Endothelial cell of umbilical vein (primary cell): ENCODE data around the gene NUP50. TPM values are rescaled to one million over a fixed set of nuclear protein-coding genes. Genes with fewer than 3 reads are reported as not detected.

ENCODE experiments used
- BruUV-seq: library from RNA; stranded (reverse); fragments of 400-500 nt; replicated peaks from 2 replicates; lab custom pipeline; 2021; lab: Mats Ljungman, UMichigan
- CTCF ChIA-PET: fragments of 300-600, 350-600 bp; sonication (Branson Sonifier 250); formaldehyde crosslinking; loops from one replicate; lab custom pipeline; 2021; ENCODE audit warnings: antibody characterized with exemption, inconsistent platforms; lab: Charles Lee
- POLR2A ChIA-PET: fragments of 300-600, 350-600 bp; sonication (Branson Sonifier 250); formaldehyde crosslinking; loops from one replicate; lab custom pipeline; 2021; ENCODE audit warnings: antibody characterized with exemption, inconsistent platforms; lab: Charles Lee
- DNase-seq: peaks from one replicate; pipeline ENCODE4 v3.0.0-alpha.2; 2011; ENCODE audit warnings: low read depth, low spot score
- FAIRE-seq: peaks from 2 replicates; lab custom pipeline; 2011; peaks lifted over from hg19 to GRCh38; lab: Jason Lieb, UNC
- H2AFZ ChIP-seq: 2 replicates; pipeline ENCODE4 v1.6.0; 2012; ENCODE audit warnings: low read depth, low read length, control low read depth, inconsistent platforms
- H3K27ac ChIP-seq: 2 replicates; pipeline ENCODE4 v1.5.1; 2011; ENCODE audit warnings: low read depth, mild to moderate bottlenecking, control low read depth, low read length, moderate library complexity; ENCODE audit not compliant: insufficient read depth
- H3K27me3 ChIP-seq, 2 experiments: 2 replicates each; pipeline versions ENCODE4 v1.6.0 to v1.6.1; 2011; ENCODE audit warnings: low read length in 2 of 2, mixed read lengths in 1 of 2; ENCODE audit not compliant: control insufficient read depth in 2 of 2, insufficient read depth in 2 of 2
- H3K36me3 ChIP-seq, 2 experiments: 2 replicates in 1 of 2; 3 replicates in 1 of 2; pipeline ENCODE4 v1.5.1; 2011; ENCODE audit warnings: low read length in 2 of 2, mild to moderate bottlenecking in 1 of 2, moderate library complexity in 1 of 2; ENCODE audit not compliant: control insufficient read depth in 2 of 2, insufficient read depth in 2 of 2; ENCODE audit errors: extremely low read depth in 1 of 2
- H3K4me1 ChIP-seq: 3 replicates; pipeline ENCODE4 v1.5.1; 2011; ENCODE audit warnings: mild to moderate bottlenecking, low read length; ENCODE audit not compliant: control insufficient read depth, insufficient read depth; ENCODE audit errors: extremely low read depth
- H3K4me2 ChIP-seq: 2 replicates; pipeline ENCODE4 v1.6.1; 2011; ENCODE audit warnings: low read length, control low read depth, mixed read lengths; ENCODE audit not compliant: insufficient read depth
- H3K4me3 ChIP-seq, 3 experiments: fragments of 200-600 bp in 1 of 3; sonication (generic), shearing (Covaris generic) in 1 of 3; replicated peaks in 1 of 3; 2 replicates each; pipeline ENCODE4 v1.5.1; 2011 to 2016; ENCODE audit warnings: control low read depth in 3 of 3, low read length in 3 of 3, mild to moderate bottlenecking in 2 of 3, inconsistent platforms in 1 of 3, low read depth in 1 of 3, moderate library complexity in 1 of 3; ENCODE audit not compliant: insufficient read depth in 1 of 3
- H3K79me2 ChIP-seq: 2 replicates; pipeline ENCODE4 v1.6.0; 2012; ENCODE audit warnings: low read length, inconsistent platforms; ENCODE audit not compliant: control insufficient read depth, insufficient read depth
- H3K9ac ChIP-seq: replicated peaks from 2 replicates; pipeline ENCODE3; 2011; ENCODE audit warnings: low read length, control low read depth; ENCODE audit not compliant: insufficient read depth; ENCODE audit errors: extremely low read depth
- H3K9me1 ChIP-seq: replicated peaks from 3 replicates; pipeline ENCODE4 v1.6.0; 2011; ENCODE audit warnings: mild to moderate bottlenecking, low read length; ENCODE audit not compliant: control insufficient read depth, insufficient read depth; ENCODE audit errors: extremely low read depth
- H3K9me3 ChIP-seq: replicated peaks from 2 replicates; pipeline ENCODE4 v1.5.1; 2012; ENCODE audit warnings: low read length, inconsistent platforms; ENCODE audit not compliant: control insufficient read depth, insufficient read depth
- H4K20me1 ChIP-seq: replicated peaks from 2 replicates; pipeline ENCODE3; 2011; ENCODE audit warnings: mild to moderate bottlenecking, low read length; ENCODE audit not compliant: control insufficient read depth, insufficient read depth; ENCODE audit errors: extremely low read depth
- EZH2 ChIP-seq: IDR thresholded peaks from 2 replicates; pipeline ENCODE4 v1.6.1; 2012; ENCODE audit warnings: borderline replicate concordance, low read depth, mild to moderate bottlenecking, moderate library complexity, low read length, inconsistent platforms; ENCODE audit not compliant: severe bottlenecking
- JUN ChIP-seq: IDR thresholded peaks from 2 replicates; pipeline ENCODE4 v1.6.1; 2011; ENCODE audit warnings: borderline replicate concordance, low read depth; ENCODE audit not compliant: insufficient read length, insufficient read depth
- MYC ChIP-seq: IDR thresholded peaks from one replicate; pipeline ENCODE4 v1.6.1; 2011; ENCODE audit warnings: mild to moderate bottlenecking, low read depth, low read length
- POLR2A ChIP-seq: IDR thresholded peaks from 2 replicates; pipeline ENCODE4 v1.6.1; 2012; ENCODE audit warnings: low read depth, mild to moderate bottlenecking, control low read depth, low read length
- dilution Hi-C: fragments of 300-500 bp; cut with MboI; formaldehyde crosslinking; loops from one replicate; pipeline ENCODE4 v1.15.0; 2019; ENCODE audit warnings: low sequenced_read_pairs; ENCODE audit not compliant: extremely low pct_ligation_motif_present
- intact Hi-C: fragments of 100-400 bp; cut with micrococcal nuclease; formaldehyde crosslinking; loops from one replicate; pipeline ENCODE4 v1.10.0; 2022
- polyA plus RNA-seq, 4 experiments: library from polyadenylated mRNA; depleted of rRNA in 3 of 4; stranded (reverse) in 3 of 4; unstranded in 1 of 4; fragments of >200 nt; gene quantifications; 2 replicates each; pipeline versions ENCODE4 v1.2.1 to v1.2.3, GENCODE V29; 2011 to 2012; ENCODE audit warnings: missing spikeins in 1 of 4
- total RNA-seq: library from RNA; stranded (reverse); gene quantifications from 2 replicates; pipeline ENCODE4 v1.2.3, GENCODE V29; 2021
- TF ChIP-seq, protein P1 (sequence below), 2 donors: IDR thresholded peaks; 1 replicate in 1 of 2; 2 replicates in 1 of 2; pipeline ENCODE4 v1.5.1; 2011; ENCODE audit warnings: low read length in 2 of 2, mild to moderate bottlenecking in 2 of 2, moderate library complexity in 2 of 2, control low read depth in 1 of 2, inconsistent platforms in 1 of 2, low read depth in 1 of 2; ENCODE audit not compliant: insufficient read depth in 1 of 2; ENCODE audit errors: extremely low read depth in 1 of 2

NUP50 gene
- total and polyA plus RNA-seq, 2 donors (not counting 3 experiments of a cell fraction or from before 2014, with no cell fraction given), result 12.4 to 90.9 TPM

DNA sequence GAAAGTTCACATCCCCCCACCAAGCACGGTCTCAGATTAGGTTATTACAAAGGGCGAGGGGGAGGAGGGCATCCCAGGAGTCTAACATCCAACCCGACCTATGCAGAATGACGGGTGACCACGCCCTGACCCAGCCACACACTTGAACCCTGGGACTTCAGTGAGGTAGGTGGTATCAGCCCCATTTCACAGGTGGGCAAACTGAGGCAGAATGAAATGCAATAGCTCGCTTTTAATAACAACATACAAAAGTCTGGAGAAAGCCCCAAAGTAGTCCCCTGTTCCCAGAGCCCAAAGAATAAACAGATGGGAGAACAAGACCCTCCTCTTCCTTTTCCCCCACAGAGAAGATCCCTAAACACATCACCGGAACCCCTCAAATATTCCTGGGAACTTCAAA, 31.9 kb downstream of the NUP50 start:
- dilution Hi-C loops, result no loop called here
- no peaks in the 10 kb centered on the region for H3K79me2 ChIP-seq
- H3K4me3 ChIP-seq, result no peak overlapping the region
- H3K36me3 ChIP-seq, result peaks cover 0 to 21% of the 10 kb centered on the region in 2 experiments
- no peak overlapping the region for H3K27ac ChIP-seq
- FAIRE-seq, result no peak
- no peaks in the 10 kb centered on the region for H4K20me1 ChIP-seq
- BruUV-seq, result no TSS peak
- TF ChIP-seq, protein P1, sequence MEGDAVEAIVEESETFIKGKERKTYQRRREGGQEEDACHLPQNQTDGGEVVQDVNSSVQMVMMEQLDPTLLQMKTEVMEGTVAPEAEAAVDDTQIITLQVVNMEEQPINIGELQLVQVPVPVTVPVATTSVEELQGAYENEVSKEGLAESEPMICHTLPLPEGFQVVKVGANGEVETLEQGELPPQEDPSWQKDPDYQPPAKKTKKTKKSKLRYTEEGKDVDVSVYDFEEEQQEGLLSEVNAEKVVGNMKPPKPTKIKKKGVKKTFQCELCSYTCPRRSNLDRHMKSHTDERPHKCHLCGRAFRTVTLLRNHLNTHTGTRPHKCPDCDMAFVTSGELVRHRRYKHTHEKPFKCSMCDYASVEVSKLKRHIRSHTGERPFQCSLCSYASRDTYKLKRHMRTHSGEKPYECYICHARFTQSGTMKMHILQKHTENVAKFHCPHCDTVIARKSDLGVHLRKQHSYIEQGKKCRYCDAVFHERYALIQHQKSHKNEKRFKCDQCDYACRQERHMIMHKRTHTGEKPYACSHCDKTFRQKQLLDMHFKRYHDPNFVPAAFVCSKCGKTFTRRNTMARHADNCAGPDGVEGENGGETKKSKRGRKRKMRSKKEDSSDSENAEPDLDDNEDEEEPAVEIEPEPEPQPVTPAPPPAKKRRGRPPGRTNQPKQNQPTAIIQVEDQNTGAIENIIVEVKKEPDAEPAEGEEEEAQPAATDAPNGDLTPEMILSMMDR (IDR thresholded peaks at IDR 0.05; ENCODE audit: extremely low read depth in 1 of 2, insufficient read depth in 1 of 2, low read depth in 1 of 2, low read length in 2 of 2), result no peak
- TF ChIP-seq POLR2A (no peak), MYC (no peak)
- H3K9me1 ChIP-seq, result no peaks in the 10 kb centered on the region
- DNase-seq, result no peak
- no peak overlapping the region for H3K4me2 ChIP-seq
- intact Hi-C loops, result no loop called here
- CTCF ChIA-PET, result interaction anchor here (1.2 kb wide), 1 partner anchor 14 kb away, joined by 3 read pairs; no protein-coding TSS in a partner anchor
- H3K4me1 ChIP-seq, result no peaks in the 10 kb centered on the region
- POLR2A ChIA-PET, result no interaction called here
- no peaks in the 10 kb centered on the region for H3K27me3 ChIP-seq
- no peak overlapping the region for H2AFZ ChIP-seq
- no peak overlapping the region for H3K9ac ChIP-seq
- H3K9me3 ChIP-seq, result no peaks in the 10 kb centered on the region

DNA sequence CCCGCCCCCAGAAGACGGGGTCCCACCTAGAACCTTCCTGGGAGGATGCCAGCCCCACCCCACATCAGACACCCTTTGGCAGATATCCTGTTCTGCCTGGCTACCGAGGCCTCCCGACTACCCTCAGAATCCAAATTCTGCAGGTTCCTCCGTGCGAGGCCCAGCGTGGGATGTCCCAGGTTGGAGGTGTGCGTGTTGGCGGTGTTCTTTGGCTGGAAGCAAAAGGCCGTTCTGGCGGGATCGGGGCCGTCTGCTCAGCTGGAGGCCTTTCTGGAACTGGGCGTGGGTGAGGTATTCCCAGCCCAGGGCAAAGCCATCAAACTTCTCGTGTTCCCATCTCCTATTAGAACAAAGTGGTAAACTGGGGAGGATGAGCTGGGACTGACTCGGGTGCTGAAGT, 32.6 kb downstream of the NUP50 start:
- no peak overlapping the region for H3K27ac ChIP-seq
- POLR2A ChIA-PET, result no interaction called here
- no peak overlapping the region for H3K4me3 ChIP-seq
- no peak overlapping the region for H2AFZ ChIP-seq
- H3K9ac ChIP-seq, result no peak overlapping the region
- H3K4me1 ChIP-seq, result no peaks in the 10 kb centered on the region
- no peaks in the 10 kb centered on the region for H3K27me3 ChIP-seq
- no peak for DNase-seq
- H4K20me1 ChIP-seq, result no peaks in the 10 kb centered on the region
- no peak for FAIRE-seq
- H3K36me3 ChIP-seq, result peaks cover 0 to 25% of the 10 kb centered on the region in 2 experiments
- no TSS peak for BruUV-seq
- no peaks in the 10 kb centered on the region for H3K79me2 ChIP-seq
- CTCF ChIA-PET, result interaction anchor here (1.2 kb wide), 1 partner anchor 13 kb away, joined by 3 read pairs; no protein-coding TSS in a partner anchor
- no peaks in the 10 kb centered on the region for H3K9me1 ChIP-seq
- no peak overlapping the region for H3K4me2 ChIP-seq
- H3K9me3 ChIP-seq, result no peaks in the 10 kb centered on the region
- TF ChIP-seq MYC (no peak), EZH2 (no peak), JUN (no peak), POLR2A (no peak)
- dilution Hi-C loops, result no loop called here
- intact Hi-C loops, result no loop called here
